GM18519 (cell line): ENCODE measurements around the gene FILIP1L.

Experiments
- ATAC-seq: cut with Tn5 transposase; IDR thresholded peaks from one replicate; pipeline ENCODE4 v1.9.1; 2021; ENCODE audit warnings: mild to moderate bottlenecking, moderate library complexity; ENCODE audit not compliant: unreplicated experiment, low FRiP score

Gene FILIP1L

GRCh38 chr3:100047455-100048141, 66.7 kb downstream of the FILIP1L start:
- peak; percentile 44 for ATAC-seq

DNA sequence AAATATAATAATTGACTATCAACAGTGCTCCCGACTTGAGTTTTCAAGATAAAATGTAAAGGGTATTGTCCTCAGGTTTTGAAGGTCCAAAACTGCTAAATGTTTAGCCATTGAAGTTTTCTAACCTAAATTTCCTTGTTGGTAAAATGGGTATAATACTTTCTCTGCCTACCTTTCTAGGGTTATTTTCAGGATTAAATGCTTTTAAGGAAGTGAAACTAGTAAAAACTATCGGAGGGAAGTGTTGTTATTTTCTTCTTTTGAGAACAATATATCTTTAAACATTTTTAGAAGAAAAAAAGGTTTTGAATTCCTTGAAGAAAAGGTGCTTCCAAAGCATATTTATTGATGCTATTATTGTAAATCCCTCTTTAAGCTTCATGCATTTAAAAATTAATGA, 67.3 kb downstream of the FILIP1L start:
- no peak for ATAC-seq

DNA sequence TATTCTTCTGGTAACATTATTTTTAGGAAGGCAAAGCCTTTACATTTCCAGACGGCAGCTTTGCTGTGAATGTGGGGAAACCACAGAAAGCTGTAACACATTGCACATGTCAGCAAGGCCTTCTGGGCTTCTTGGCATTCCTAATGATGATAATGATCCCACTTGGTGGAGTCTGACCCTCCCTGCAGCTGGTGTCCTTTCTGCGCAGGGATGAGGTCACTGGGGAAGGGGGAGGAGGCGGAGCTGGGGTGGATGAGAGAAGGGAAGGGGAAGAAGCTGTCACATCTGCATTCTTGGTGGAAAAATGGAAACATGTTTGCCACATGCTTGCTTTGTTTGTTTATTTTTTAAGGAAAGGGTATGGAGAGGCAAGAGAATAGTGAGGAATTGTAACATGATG, 68.6 kb downstream of the FILIP1L start:
- ATAC-seq = no peak

DNA sequence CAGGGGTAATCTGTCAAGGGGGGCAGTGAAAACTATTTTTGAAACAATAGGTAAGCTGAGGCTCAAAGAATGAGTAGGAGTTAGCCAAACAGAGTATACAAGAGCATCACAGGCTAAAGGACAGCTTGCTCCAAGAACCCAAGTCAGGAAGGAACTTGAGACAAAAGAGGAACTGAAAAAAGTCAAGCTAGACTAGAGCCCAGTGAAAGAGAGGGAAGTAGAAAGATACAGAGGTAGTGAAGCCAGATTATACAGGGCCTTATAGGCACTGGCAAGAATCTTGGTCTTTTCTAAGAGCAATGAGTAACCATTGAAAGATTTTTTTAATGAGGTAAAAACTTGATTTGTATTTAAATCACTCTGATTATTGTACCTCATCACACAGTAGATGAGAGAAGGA, 69.9 kb downstream of the FILIP1L start:
- ATAC-seq = peak; percentile 91

DNA sequence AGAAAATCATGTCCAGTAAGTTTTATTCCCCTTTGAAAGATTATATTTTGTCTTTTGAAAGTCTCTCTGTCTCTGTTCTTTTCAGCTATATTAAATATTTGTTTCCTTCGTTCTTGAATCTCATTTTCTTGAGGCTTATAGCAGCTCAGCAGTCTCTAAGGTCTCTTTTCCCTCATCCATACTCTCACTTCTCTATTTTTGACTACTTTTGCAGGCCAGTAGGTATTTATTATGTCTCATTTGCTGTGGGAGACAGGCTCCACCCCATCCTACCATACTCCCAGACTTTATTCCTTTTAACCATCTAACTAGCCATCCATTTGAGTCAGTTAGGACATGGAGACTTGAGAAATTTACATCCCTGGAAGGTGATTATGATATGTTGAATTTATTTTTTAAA, 71.0 kb downstream of the FILIP1L start:
- ATAC-seq = no peak

DNA sequence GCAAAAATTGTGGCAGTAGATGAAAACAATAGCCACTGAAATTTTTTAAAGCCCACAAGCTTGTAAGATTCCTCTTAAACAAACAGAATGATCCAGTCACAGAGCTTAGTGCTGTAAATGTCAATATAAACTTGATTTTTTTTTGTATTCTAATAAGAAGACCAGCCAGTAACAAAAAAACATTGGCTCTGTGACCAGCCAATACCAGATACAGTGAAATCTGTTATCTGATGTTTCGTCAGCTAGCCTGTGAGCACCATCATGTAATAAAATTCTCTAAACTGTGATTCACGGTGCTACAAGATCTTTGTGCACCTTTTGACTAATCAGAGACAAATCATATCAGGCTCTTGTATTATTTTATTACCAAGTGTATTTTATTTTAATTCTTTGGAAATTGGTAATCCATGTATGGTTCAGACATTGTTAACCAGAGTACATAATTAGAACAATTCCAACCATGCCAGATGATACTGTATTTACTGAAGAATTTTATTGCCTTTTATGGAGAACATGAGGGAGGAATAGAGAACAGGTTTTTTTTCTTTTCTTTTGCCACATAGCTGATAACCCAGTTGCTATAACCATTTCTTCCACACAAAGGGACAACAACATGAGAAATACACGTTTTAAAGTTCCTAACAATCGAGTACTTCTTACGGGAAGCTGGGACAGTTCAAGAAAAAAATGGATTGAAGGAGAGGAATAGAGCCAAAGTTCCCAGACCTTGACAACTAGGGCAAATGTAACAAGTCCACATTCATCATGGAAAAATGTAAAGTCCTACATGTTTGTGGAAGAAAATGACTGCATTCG, 71.9 kb downstream of the FILIP1L start:
- ATAC-seq = no peak

- ATAC-seq = no peak
These were observed 73.0 kb downstream of the FILIP1L start for GRCh38 chr3:100041328-100041749.

DNA sequence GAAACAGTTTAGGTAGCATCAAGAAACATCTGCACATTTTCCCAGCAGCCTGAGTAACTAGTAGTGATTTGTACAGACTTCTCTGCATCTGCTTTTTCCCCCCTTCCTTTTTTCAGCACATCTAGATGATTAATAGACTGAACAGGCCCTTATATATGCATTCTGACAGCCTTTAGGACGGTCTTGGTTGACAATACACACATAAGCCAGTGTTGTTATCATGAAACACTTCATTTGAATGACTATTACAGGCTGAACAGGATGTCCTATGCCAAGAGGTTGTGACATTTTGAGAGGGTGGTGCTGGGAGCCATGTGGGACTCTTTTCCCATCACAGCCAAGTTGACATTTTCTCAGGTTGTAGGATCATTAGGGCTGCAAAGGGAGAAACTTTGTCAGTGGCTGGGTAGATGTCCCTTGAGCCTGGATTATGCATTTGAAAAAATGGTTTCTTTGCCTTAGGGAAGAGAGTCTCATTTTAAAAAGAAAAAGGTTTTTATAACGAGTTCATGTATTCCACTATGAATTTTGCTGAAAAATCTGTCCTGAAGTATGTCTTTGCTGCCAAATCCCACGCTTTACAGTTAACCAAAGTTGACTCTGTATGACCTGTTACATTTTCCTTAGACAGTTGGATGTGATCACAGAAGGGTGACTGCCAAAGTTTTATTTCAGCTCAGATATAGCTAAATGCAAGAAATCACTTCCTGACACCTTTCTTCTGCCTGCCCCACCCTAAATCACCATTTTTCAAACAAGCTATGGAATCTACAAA, 73.7 kb downstream of the FILIP1L start:
- no peak for ATAC-seq

- no peak for ATAC-seq
These were observed 75.2 kb downstream of the FILIP1L start for GRCh38 chr3:100039075-100039474.

DNA sequence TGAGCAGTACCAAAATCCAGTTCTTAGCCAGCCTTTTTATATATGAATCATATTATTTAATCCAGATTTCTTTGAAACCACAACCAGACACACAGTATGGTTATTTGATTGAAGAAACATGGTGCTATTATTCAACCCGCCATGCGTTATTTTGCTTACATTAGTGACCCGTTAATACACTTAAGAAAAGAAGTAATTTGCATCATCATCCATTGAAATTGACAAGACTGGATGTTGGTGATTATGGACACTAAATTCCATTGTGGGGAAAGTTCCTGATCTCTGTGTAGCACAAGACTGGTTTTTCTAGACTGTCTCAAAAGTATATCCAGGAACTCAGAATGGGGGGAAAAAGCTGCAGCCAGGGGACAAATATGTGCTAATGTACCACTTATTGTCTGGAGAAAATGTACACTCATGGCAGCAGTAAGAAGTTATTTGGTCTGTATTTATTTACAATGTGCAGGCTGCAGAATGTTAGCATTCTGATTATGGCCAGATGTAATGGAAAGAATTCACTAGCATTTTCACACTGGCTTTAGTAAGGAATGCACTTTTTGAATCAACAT, 80.3 kb downstream of the FILIP1L start:
- ATAC-seq = no peak

DNA sequence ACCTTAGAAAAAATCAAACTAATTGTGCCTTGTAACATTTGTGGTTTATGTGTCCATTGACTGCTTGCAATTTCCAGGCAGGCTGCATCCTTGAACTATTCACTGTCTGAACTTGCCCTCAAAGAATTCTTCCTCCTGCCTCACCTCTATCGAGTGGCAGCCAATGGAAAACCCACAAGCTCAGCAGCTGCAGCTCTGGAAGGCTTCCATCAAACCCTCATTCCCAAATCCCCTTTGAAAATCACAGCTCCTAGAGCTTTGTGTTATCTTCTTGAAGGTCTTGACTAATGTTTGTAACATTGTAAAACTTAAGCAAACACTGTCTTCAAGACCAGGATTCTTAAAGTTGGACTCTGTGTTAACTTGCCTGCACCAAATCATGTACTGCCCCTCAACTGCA, 81.1 kb downstream of the FILIP1L start:
- no peak for ATAC-seq

- no peak for ATAC-seq
These were observed 82.1 kb downstream of the FILIP1L start for GRCh38 chr3:100032243-100032642.

DNA sequence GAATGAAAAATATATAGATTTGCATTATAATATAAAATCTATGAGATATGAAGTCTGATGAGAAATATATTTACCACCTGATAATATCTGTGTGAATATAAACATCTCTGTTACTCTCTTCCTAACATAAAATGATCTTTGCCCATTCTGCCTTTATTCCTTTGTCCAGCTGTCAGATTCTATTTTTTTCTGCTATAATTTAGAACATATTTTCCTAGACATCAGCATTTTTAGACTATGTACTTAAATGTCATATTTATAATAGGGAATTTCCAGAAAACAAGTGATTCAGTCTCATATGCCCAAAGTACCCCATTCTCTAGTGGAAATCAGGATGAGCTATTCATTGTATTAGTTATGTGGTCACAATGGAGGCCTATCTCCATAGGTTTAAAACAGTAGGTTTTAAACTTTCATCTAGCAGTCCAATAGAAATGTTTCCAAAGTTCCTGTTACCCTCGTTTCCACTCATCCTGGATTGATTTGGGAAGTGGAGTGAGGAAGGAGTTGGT, 83.3 kb downstream of the FILIP1L start:
- ATAC-seq = no peak

DNA sequence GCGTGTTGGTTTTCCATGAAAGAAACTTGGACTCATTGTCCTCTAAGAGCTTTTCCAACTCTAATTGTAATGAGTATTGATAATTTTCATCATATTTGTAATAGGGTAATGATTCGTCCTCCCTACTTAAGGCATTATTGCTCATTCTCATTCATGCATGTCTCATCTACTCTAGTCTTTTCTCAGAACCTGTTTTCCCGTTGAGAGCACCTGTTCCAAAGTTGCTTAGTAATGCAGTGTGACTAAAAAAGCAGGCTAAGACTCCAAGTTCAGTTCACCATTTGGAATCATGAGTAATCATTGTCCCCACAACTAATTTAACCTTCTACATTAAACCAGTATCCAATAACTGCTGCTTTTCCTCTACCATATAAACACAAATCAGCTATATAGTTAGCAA, 84.0 kb downstream of the FILIP1L start:
- no peak for ATAC-seq

GRCh38 chr3:100029689-100030088, 84.6 kb downstream of the FILIP1L start:
- no peak for ATAC-seq

- no peak for ATAC-seq
These were observed 85.2 kb downstream of the FILIP1L start for GRCh38 chr3:100029052-100029451.

GRCh38 chr3:100027321-100027720, 87.0 kb downstream of the FILIP1L start:
- ATAC-seq = no peak

GRCh38 chr3:100024520-100025303, 89.6 kb downstream of the FILIP1L start:
- no peak for ATAC-seq

DNA sequence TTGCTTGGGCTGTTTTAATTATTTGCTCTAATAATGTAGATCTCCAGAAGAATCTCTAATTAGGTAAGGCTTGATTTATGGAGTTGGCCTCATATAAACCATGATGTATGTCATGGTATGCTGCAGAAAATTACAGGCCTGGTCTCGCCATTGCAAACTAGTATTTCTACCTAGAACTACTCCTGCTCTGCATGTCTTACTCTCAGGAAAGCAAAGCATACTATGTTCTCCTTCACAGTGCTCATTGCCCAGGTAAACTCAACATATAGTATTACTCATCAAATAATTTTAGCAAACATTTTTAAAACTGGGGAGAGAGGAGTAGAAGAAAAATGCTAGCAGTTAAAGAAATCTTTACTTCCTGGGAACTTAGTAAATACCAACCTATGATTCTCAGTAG, 90.7 kb downstream of the FILIP1L start:
- ATAC-seq = no peak

DNA sequence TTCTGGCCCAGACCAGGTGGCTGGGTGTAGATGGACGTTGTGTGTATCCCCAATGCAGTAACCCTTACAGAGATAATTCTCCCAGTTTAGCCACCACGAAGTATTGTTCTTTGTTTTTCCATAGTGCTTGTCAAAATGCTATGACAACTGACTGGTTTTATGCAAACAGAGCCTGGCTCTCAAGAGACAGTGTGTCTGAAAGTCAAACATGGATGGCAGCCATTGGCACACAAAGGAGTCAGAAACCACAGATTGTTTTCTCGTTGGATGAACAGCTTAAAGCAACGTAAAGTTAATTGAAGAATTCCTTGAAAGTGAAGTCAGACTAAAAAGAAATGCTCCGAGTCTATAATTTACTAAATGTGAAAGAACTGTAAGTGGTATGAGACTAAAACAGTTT, 91.2 kb downstream of the FILIP1L start:
- ATAC-seq = no peak
